HepG2 (cell line): ENCODE results near the gene ATP5PB. TPM values are rescaled to one million over a fixed set of nuclear protein-coding genes. Genes with fewer than 3 reads are reported as not detected.

Experiments used
- ATAC-seq: fragments of 200-7000 bp; cut with Tn5 transposase; 3 replicates; pipeline ENCODE4 v1.9.1; 2020; ENCODE audit warnings: mild to moderate bottlenecking, moderate library complexity
- BruUV-seq: library from RNA; stranded (reverse); fragments of 400-500 nt; replicated peaks from 2 replicates; lab custom pipeline; 2021; lab: Mats Ljungman, UMichigan
- CTCF ChIA-PET: fragments of 300-600 bp; formaldehyde crosslinking; extraction: SDS; loops from one replicate; lab custom pipeline; 2021; ENCODE audit warnings: low total read pairs, inconsistent platforms, low intra/inter-chr PET ratio; lab: Yijun Ruan, JAX
- POLR2A ChIA-PET: fragments of 350-600 bp; sonication (Branson Sonifier 250); formaldehyde crosslinking; loops from one replicate; lab custom pipeline; 2020; ENCODE audit warnings: antibody characterized with exemption, inconsistent platforms; lab: Yijun Ruan, JAX
- DNase-seq: peaks from one replicate; pipeline ENCODE4 v3.0.0-alpha.2; 2015; ENCODE audit warnings: low spot score
- FAIRE-seq: peaks from 3 replicates; lab custom pipeline; 2011; peaks lifted over from hg19 to GRCh38; lab: Jason Lieb, UNC
- H2AFZ ChIP-seq: one replicate; pipeline ENCODE4 v1.6.1; 2011; ENCODE audit warnings: low read length, inconsistent platforms
- H3K27ac ChIP-seq: fragments of 300-600 bp; 3 replicates; pipeline ENCODE4 v1.8.0; 2011; ENCODE audit warnings: mixed run types, mild to moderate bottlenecking, mixed read lengths, low read length, inconsistent platforms; ENCODE audit not compliant: insufficient read depth; ENCODE audit errors: extremely low read length
- H3K27me3 ChIP-seq, 2 experiments: fragments of 200-600 bp in 1 of 2; 2 replicates in 1 of 2; 3 replicates in 1 of 2; pipeline versions ENCODE4 v1.6.0 to v1.8.0; 2011; ENCODE audit warnings: low read length in 2 of 2, mild to moderate bottlenecking in 2 of 2, moderate library complexity in 2 of 2, inconsistent platforms in 1 of 2; ENCODE audit not compliant: insufficient read depth in 2 of 2, control insufficient read depth in 1 of 2
- H3K36me3 ChIP-seq, 2 experiments: fragments of 200-600 bp in 1 of 2; replicated peaks in 1 of 2; 2 replicates in 1 of 2; 3 replicates in 1 of 2; pipeline versions ENCODE4 v1.5.1 to v1.8.0; 2011; ENCODE audit warnings: low read length in 2 of 2, inconsistent platforms in 1 of 2; ENCODE audit not compliant: insufficient read depth in 2 of 2, control insufficient read depth in 1 of 2
- H3K4me1 ChIP-seq: 2 replicates; pipeline ENCODE4 v1.5.1; 2012; ENCODE audit warnings: low read length, inconsistent platforms; ENCODE audit not compliant: insufficient read depth
- H3K4me2 ChIP-seq: 2 replicates; pipeline ENCODE4 v1.6.0; 2011; ENCODE audit warnings: low read depth, low read length, inconsistent platforms
- H3K4me3 ChIP-seq, 3 experiments: fragments of 200-600 bp in 1 of 3; sonication (generic), shearing (Covaris generic) in 1 of 3; replicated peaks in 1 of 3; 2 replicates each; pipeline ENCODE4 v1.5.1; 2011 to 2016; ENCODE audit warnings: low read length in 3 of 3, inconsistent platforms in 2 of 3, low read depth in 2 of 3, mild to moderate bottlenecking in 2 of 3, control low read depth in 1 of 3, mixed read lengths in 1 of 3; ENCODE audit not compliant: insufficient read depth in 1 of 3
- H3K79me2 ChIP-seq: one replicate; pipeline ENCODE4 v1.6.1; 2011; ENCODE audit warnings: low read length, inconsistent platforms; ENCODE audit not compliant: insufficient read depth
- H3K9ac ChIP-seq: 2 replicates; pipeline ENCODE4 v1.6.0; 2011; ENCODE audit warnings: mild to moderate bottlenecking, low read depth, low read length, inconsistent platforms; ENCODE audit not compliant: insufficient read depth
- H3K9me3 ChIP-seq: 2 replicates; pipeline ENCODE4 v1.5.1; 2012; ENCODE audit warnings: mild to moderate bottlenecking, low read length
- H4K20me1 ChIP-seq: 2 replicates; pipeline ENCODE4 v1.6.0; 2011; ENCODE audit warnings: inconsistent platforms, mild to moderate bottlenecking, low read length, moderate library complexity; ENCODE audit not compliant: insufficient read depth
- ARNT2 ChIP-seq: sonication (generic); formaldehyde crosslinking; IDR thresholded peaks from 2 replicates; pipeline ENCODE4 v1.8.0; 2022; ENCODE audit warnings: mild to moderate bottlenecking, low read depth, missing genetic modification reagents, moderate library complexity
- ELF3 ChIP-seq: IDR thresholded peaks from 2 replicates; pipeline ENCODE4 v1.6.1; 2016; ENCODE audit warnings: missing genetic modification reagents, missing compliant biosample characterization
- ELF4 ChIP-seq: sonication (generic); formaldehyde crosslinking; IDR thresholded peaks from 2 replicates; pipeline ENCODE4 v1.5.0; 2020; ENCODE audit warnings: missing genetic modification reagents, mild to moderate bottlenecking, moderate library complexity, borderline replicate concordance
- ETV5 ChIP-seq: IDR thresholded peaks from 2 replicates; pipeline ENCODE4 v1.6.1; 2018; ENCODE audit warnings: missing biosample characterization, missing genetic modification reagents, inconsistent platforms, borderline replicate concordance
- FOXM1 ChIP-seq: sonication (generic); formaldehyde crosslinking; IDR thresholded peaks from 2 replicates; pipeline ENCODE4 v1.5.0; 2020; ENCODE audit warnings: missing genetic modification reagents
- KLF15 ChIP-seq: sonication (generic); formaldehyde crosslinking; IDR thresholded peaks from 2 replicates; pipeline ENCODE4 v1.8.1; 2023; ENCODE audit warnings: borderline replicate concordance, mild to moderate bottlenecking, inconsistent platforms, missing genetic modification reagents, mixed read lengths
- MTA3 ChIP-seq: sonication (generic); formaldehyde crosslinking; IDR thresholded peaks from 2 replicates; pipeline ENCODE4 v1.4.0; 2020; ENCODE audit warnings: missing genetic modification reagents
- PHB2 ChIP-seq: fragments of 450-650 bp; IDR thresholded peaks from 2 replicates; pipeline ENCODE4 v1.6.1; 2018; ENCODE audit not compliant: partially characterized antibody
- SMARCC2 ChIP-seq: fragments of 450-650 bp; IDR thresholded peaks from 2 replicates; pipeline ENCODE4 v1.6.1; 2017; ENCODE audit warnings: antibody characterized with exemption, mild to moderate bottlenecking
- TCF7L2 ChIP-seq: IDR thresholded peaks from 2 replicates; pipeline ENCODE4 v1.6.1; 2011; ENCODE audit warnings: mild to moderate bottlenecking, low read depth, low read length, moderate library complexity
- ZBTB7B ChIP-seq: sonication (generic); formaldehyde crosslinking; IDR thresholded peaks from 2 replicates; pipeline ENCODE4 v1.4.0; 2020; ENCODE audit warnings: missing genetic modification reagents
- ZC3H4 ChIP-seq: sonication (generic); formaldehyde crosslinking; IDR thresholded peaks from 2 replicates; pipeline ENCODE4 v1.4.0; 2020; ENCODE audit warnings: missing genetic modification reagents, borderline replicate concordance
- ZFP62 ChIP-seq: sonication (generic); formaldehyde crosslinking; IDR thresholded peaks from 2 replicates; pipeline ENCODE4 v1.4.0; 2020; ENCODE audit warnings: missing genetic modification reagents
- ZNF121 ChIP-seq: sonication (generic); formaldehyde crosslinking; IDR thresholded peaks from 2 replicates; pipeline ENCODE4 v1.5.0; 2020; ENCODE audit warnings: mild to moderate bottlenecking, missing genetic modification reagents
- ZNF136 ChIP-seq: sonication (generic); formaldehyde crosslinking; IDR thresholded peaks from 2 replicates; pipeline ENCODE4 v1.8.1; 2022; ENCODE audit warnings: low read depth, mild to moderate bottlenecking, moderate library complexity, missing genetic modification reagents
- ZNF224 ChIP-seq: sonication (generic); formaldehyde crosslinking; IDR thresholded peaks from 2 replicates; pipeline ENCODE4 v1.5.0; 2020; ENCODE audit warnings: mild to moderate bottlenecking, missing genetic modification reagents
- ZNF282 ChIP-seq: fragments of 450-650 bp; IDR thresholded peaks from 2 replicates; pipeline ENCODE4 v1.6.1; 2018; ENCODE audit not compliant: partially characterized antibody
- ZNF468 ChIP-seq: sonication (generic); formaldehyde crosslinking; IDR thresholded peaks from 2 replicates; pipeline ENCODE4 v1.8.0; 2022; ENCODE audit warnings: mild to moderate bottlenecking, moderate library complexity, missing genetic modification reagents
- ZNF484 ChIP-seq: sonication (generic); formaldehyde crosslinking; IDR thresholded peaks from 2 replicates; pipeline ENCODE4 v1.5.1; 2020; ENCODE audit warnings: mild to moderate bottlenecking, low read depth, missing genetic modification reagents, borderline replicate concordance
- ZNF883 ChIP-seq: sonication (generic); formaldehyde crosslinking; IDR thresholded peaks from 2 replicates; pipeline ENCODE4 v1.5.1; 2020; ENCODE audit warnings: mild to moderate bottlenecking, missing genetic modification reagents; ENCODE audit errors: not compliant biosample characterization
- ZSCAN29 ChIP-seq: sonication (generic); formaldehyde crosslinking; conservative IDR thresholded peaks from 2 replicates; pipeline ENCODE4 v1.4.0; 2020; ENCODE audit warnings: mild to moderate bottlenecking, missing genetic modification reagents
- ZSCAN5A ChIP-seq: sonication (generic); formaldehyde crosslinking; IDR thresholded peaks from 2 replicates; pipeline ENCODE4 v1.8.0; 2022; ENCODE audit warnings: mild to moderate bottlenecking, missing genetic modification reagents, borderline replicate concordance
- WGBS: methylation state at CpG from one replicate; pipeline ENCODE4 v1.1.6; 2017; ENCODE audit warnings: low lambda C conversion rate; 5-methylcytosine and 5-hydroxymethylcytosine counted together
- in situ Hi-C: cut with HindIII; loops from 2 replicates; pipeline ENCODE4 v1.10.0; 2017; ENCODE audit warnings: low pct_unique_long_range_greater_than_20kb; ENCODE audit not compliant: extremely low pct_ligation_motif_present
- intact Hi-C: fragments of 100-400 bp; cut with micrococcal nuclease; formaldehyde crosslinking; loops from one replicate; pipeline ENCODE4 v1.10.0; 2022; ENCODE audit not compliant: unreplicated experiment
- polyA plus RNA-seq, 8 experiments: library from polyadenylated mRNA; depleted of rRNA in 3 of 8; stranded (reverse) in 7 of 8; unstranded in 1 of 8; fragments of >200 nt; fragmentation: Illumina TruSeq in 4 of 8; extraction: Trizol in 4 of 8; gene quantifications; 2 replicates each; pipeline versions ENCODE4 v1.2.1 to v1.2.3, GENCODE V29; 2011 to 2016; ENCODE audit warnings: low read depth in 4 of 8, missing spikeins in 1 of 8, mixed read lengths in 1 of 8; ENCODE audit not compliant: insufficient read depth in 1 of 8
- total RNA-seq, 5 experiments: library from RNA; depleted of rRNA; stranded (reverse); fragments of >200 nt; fragmentation: Illumina TruSeq; extraction: Trizol; gene quantifications; 2 replicates each; pipeline ENCODE4 v1.2.3, GENCODE V29; 2016; ENCODE audit warnings: low read depth in 1 of 5

The ATP5PB gene
- total and polyA plus RNA-seq, 2 of the 13 experiments (the other 11 are each of a cell fraction or from before 2014, with no cell fraction given), result 297 to 541 TPM

- POLR2A ChIA-PET, result no interaction called here
- peaks cover 0 to 20% of the 10 kb centered on the region in 2 experiments; a peak in 2 of 5 replicates for H3K27me3 ChIP-seq
- intact Hi-C loops, result no loop called here
- TF ChIP-seq SMARCC2 (no peak), ZNF224 (CRISPR knock-in tag) (no peak), ETV5 (CRISPR knock-in tag) (no peak), ZC3H4 (CRISPR knock-in tag) (no peak), ZFP62 (CRISPR knock-in tag) (no peak), PHB2 (no peak), TCF7L2 (no peak), ZNF484 (no peak), ELF3 (CRISPR knock-in tag) (no peak), ZBTB7B (no peak), ZNF136 (no peak), ZSCAN29 (no peak)
- TF ChIP-seq, all 625 proteins: peak for 0
- no TSS peak for BruUV-seq
- FAIRE-seq (no peak), DNase-seq (no peak), ATAC-seq (no peak)
- Histone ChIP-seq H3K4me2 (no peak overlapping the region), H3K27ac (no peak overlapping the region), H4K20me1 (no peaks in the 10 kb centered on the region), H3K9ac (no peak overlapping the region), H3K9me3 (no peaks in the 10 kb centered on the region), H3K79me2 (no peaks in the 10 kb centered on the region), H3K36me3 (no peaks in the 10 kb centered on the region), H3K4me3 (no peak overlapping the region), H3K4me1 (no peaks in the 10 kb centered on the region), H2AFZ (no peak overlapping the region)
- CTCF ChIA-PET, result no interaction called here
- in situ Hi-C loops, result no loop called here
- 0% methylated on average over 2 of the region's 2 CpGs for WGBS
Measured at GRCh38 chr1:111406321-111406768, 42.9 kb upstream of the ATP5PB start.

GRCh38 chr1:111407301-111407700, 42.0 kb upstream of the ATP5PB start:
- H3K9me3 ChIP-seq, result no peaks in the 10 kb centered on the region
- no TSS peak for BruUV-seq
- POLR2A ChIA-PET, result no interaction called here
- H3K79me2 ChIP-seq, result no peaks in the 10 kb centered on the region
- H3K4me2 ChIP-seq, result no peak overlapping the region
- no peaks in the 10 kb centered on the region for H4K20me1 ChIP-seq
- in situ Hi-C loops (no loop called here), intact Hi-C loops (no loop called here)
- no peak overlapping the region for H3K9ac ChIP-seq
- H3K4me3 ChIP-seq, result no peak overlapping the region
- WGBS, result 0% methylated on average over 6 of the region's 6 CpGs
- no peaks in the 10 kb centered on the region for H3K36me3 ChIP-seq
- no peak overlapping the region for H2AFZ ChIP-seq
- FAIRE-seq (no peak), ATAC-seq (no peak), DNase-seq (no peak)
- peaks cover 0 to 20% of the 10 kb centered on the region in 2 experiments; a peak in 2 of 5 replicates for H3K27me3 ChIP-seq
- CTCF ChIA-PET, result no interaction called here
- H3K4me1 ChIP-seq, result no peaks in the 10 kb centered on the region
- no peak overlapping the region for H3K27ac ChIP-seq
- TF ChIP-seq FOXM1 (CRISPR knock-in tag) (no peak), ARNT2 (CRISPR knock-in tag) (no peak), ZNF282 (no peak), MTA3 (no peak), ZSCAN5A (CRISPR knock-in tag) (no peak), ZNF468 (CRISPR knock-in tag) (no peak), ZNF883 (CRISPR knock-in tag) (no peak), KLF15 (no peak), ZNF121 (CRISPR knock-in tag) (no peak), ELF4 (no peak)
